IMR-90 (cell line): ENCODE measurements around the gene CWC15. TPM values are rescaled to one million over a fixed set of nuclear protein-coding genes. Genes with fewer than 3 reads are reported as not detected.

Experiments used
- ATAC-seq: fragments of 200-7000 bp; cut with Tn5 transposase; 2 replicates; pipeline ENCODE4 v1.9.1; 2020; ENCODE audit warnings: low read depth, mild to moderate bottlenecking, moderate library complexity
- BruUV-seq: library from RNA; stranded (reverse); fragments of 400-500 nt; replicated peaks from 2 replicates; lab custom pipeline; 2021; lab: Mats Ljungman, UMichigan
- CTCF ChIA-PET: fragments of 300-600 bp; formaldehyde crosslinking; extraction: SDS; loops from one replicate; lab custom pipeline; 2021; ENCODE audit warnings: antibody characterized with exemption; lab: Yijun Ruan, JAX
- POLR2A ChIA-PET: fragments of 300-600 bp; sonication (Branson Sonifier 250); formaldehyde crosslinking; loops from one replicate; lab custom pipeline; 2022; ENCODE audit warnings: antibody characterized with exemption; ENCODE audit not compliant: unreplicated experiment; lab: Charles Lee
- DNase-seq: peaks from one replicate; pipeline ENCODE4 v3.0.0; 2013
- H2AFZ ChIP-seq: replicated peaks from 2 replicates; pipeline ENCODE3; 2013; ENCODE audit warnings: low read length, mild to moderate bottlenecking; ENCODE audit not compliant: poor library complexity
- H2AK5ac ChIP-seq: 2 replicates; pipeline ENCODE4 v1.6.1; 2013; ENCODE audit warnings: low read depth, low read length, inconsistent platforms
- H2AK9ac ChIP-seq: replicated peaks from 2 replicates; pipeline ENCODE3; 2013; ENCODE audit warnings: mild to moderate bottlenecking, low read depth, low read length, moderate library complexity; ENCODE audit not compliant: poor library complexity
- H2BK120ac ChIP-seq: 2 replicates; pipeline ENCODE4 v1.6.1; 2013; ENCODE audit warnings: low read depth, low read length, inconsistent platforms
- H2BK15ac ChIP-seq: 3 replicates; pipeline ENCODE4 v1.6.1; 2013; ENCODE audit warnings: low read depth, low read length, inconsistent platforms
- H2BK20ac ChIP-seq: 2 replicates; pipeline ENCODE4 v1.6.1; 2013; ENCODE audit warnings: low read depth, mild to moderate bottlenecking, inconsistent platforms, low read length, moderate library complexity
- H2BK5ac ChIP-seq: 2 replicates; pipeline ENCODE4 v1.6.1; 2013; ENCODE audit warnings: mild to moderate bottlenecking, low read depth, low read length, inconsistent platforms; ENCODE audit not compliant: poor library complexity, severe bottlenecking
- H3K14ac ChIP-seq: replicated peaks from 2 replicates; pipeline ENCODE4 v1.6.1; 2013; ENCODE audit warnings: low read depth, low read length, inconsistent platforms
- H3K18ac ChIP-seq: 2 replicates; pipeline ENCODE4 v1.6.1; 2013; ENCODE audit warnings: low read depth, low read length, control low read depth
- H3K23ac ChIP-seq: 2 replicates; pipeline ENCODE4 v1.6.1; 2013; ENCODE audit warnings: low read depth, low read length, inconsistent platforms
- H3K27ac ChIP-seq: 2 replicates; pipeline ENCODE4 v1.5.1; 2013; ENCODE audit warnings: mild to moderate bottlenecking, control low read depth, low read length; ENCODE audit not compliant: insufficient read depth
- H3K27me3 ChIP-seq: 2 replicates; pipeline ENCODE4 v1.6.1; 2013; ENCODE audit warnings: low read length; ENCODE audit not compliant: control insufficient read depth, insufficient read depth
- H3K36me3 ChIP-seq: 2 replicates; pipeline ENCODE4 v1.6.1; 2013; ENCODE audit warnings: low read length, mixed read lengths; ENCODE audit not compliant: control insufficient read depth, insufficient read depth
- H3K4ac ChIP-seq: 2 replicates; pipeline ENCODE4 v1.6.1; 2013; ENCODE audit warnings: low read depth, low read length, inconsistent platforms
- H3K4me1 ChIP-seq: 2 replicates; pipeline ENCODE4 v1.6.1; 2013; ENCODE audit warnings: low read length, mixed read lengths; ENCODE audit not compliant: control insufficient read depth, insufficient read depth
- H3K4me2 ChIP-seq: 2 replicates; pipeline ENCODE4 v1.6.1; 2013; ENCODE audit warnings: low read depth, mild to moderate bottlenecking, control low read depth, low read length, moderate library complexity
- H3K4me3 ChIP-seq: 2 replicates; pipeline ENCODE4 v1.5.1; 2013; ENCODE audit warnings: low read depth, mild to moderate bottlenecking, control low read depth, low read length, moderate library complexity; ENCODE audit not compliant: insufficient read depth
- H3K56ac ChIP-seq: 2 replicates; pipeline ENCODE4 v1.6.1; 2013; ENCODE audit warnings: low read length, inconsistent platforms; ENCODE audit not compliant: insufficient read depth; ENCODE audit errors: extremely low read depth
- H3K79me1 ChIP-seq, 2 experiments: 2 replicates each; pipeline ENCODE4 v1.6.1; 2013; ENCODE audit warnings: low read length in 2 of 2, inconsistent platforms in 1 of 2, low read depth in 1 of 2
- H3K9ac ChIP-seq: 2 replicates; pipeline ENCODE4 v1.6.1; 2013; ENCODE audit warnings: low read depth, low read length, control low read depth
- H3K9me1 ChIP-seq: 2 replicates; pipeline ENCODE4 v1.6.1; 2013; ENCODE audit warnings: low read length, inconsistent platforms; ENCODE audit not compliant: insufficient read depth
- H3K9me3 ChIP-seq: 2 replicates; pipeline ENCODE4 v1.6.1; 2013; ENCODE audit warnings: low read length; ENCODE audit not compliant: control insufficient read depth, insufficient read depth
- H4K20me1 ChIP-seq: 2 replicates; pipeline ENCODE4 v1.6.1; 2013; ENCODE audit warnings: low read length, inconsistent platforms; ENCODE audit not compliant: insufficient read depth
- H4K5ac ChIP-seq: 2 replicates; pipeline ENCODE4 v1.6.1; 2013; ENCODE audit warnings: mild to moderate bottlenecking, low read depth, low read length, control low read depth
- H4K8ac ChIP-seq, 2 experiments: 2 replicates each; pipeline ENCODE4 v1.6.1; 2013; ENCODE audit warnings: low read depth in 2 of 2, low read length in 2 of 2, control low read depth in 1 of 2, inconsistent platforms in 1 of 2
- H4K91ac ChIP-seq: 2 replicates; pipeline ENCODE4 v1.6.1; 2013; ENCODE audit warnings: low read depth, low read length, inconsistent platforms; ENCODE audit not compliant: insufficient read depth
- BHLHE40 ChIP-seq: fragments of 150-350 bp; IDR thresholded peaks from 2 replicates; pipeline ENCODE4 v1.6.1; 2016; ENCODE audit warnings: mild to moderate bottlenecking, low read depth, low read length
- CEBPB ChIP-seq: IDR thresholded peaks from 2 replicates; pipeline ENCODE4 v1.6.1; 2012; ENCODE audit warnings: low read depth, low read length, improper control_type of control experiment
- CHD1 ChIP-seq: IDR thresholded peaks from 2 replicates; pipeline ENCODE4 v1.6.1; 2012; ENCODE audit warnings: low read depth, low read length, improper control_type of control experiment
- ELK1 ChIP-seq: fragments of 150-350 bp; IDR thresholded peaks from 2 replicates; pipeline ENCODE4 v1.6.1; 2016; ENCODE audit warnings: low read depth, mild to moderate bottlenecking, low read length, moderate library complexity, borderline replicate concordance
- MAFK ChIP-seq: IDR thresholded peaks from 2 replicates; pipeline ENCODE4 v1.6.1; 2012; ENCODE audit warnings: low read depth, low read length, improper control_type of control experiment
- MAZ ChIP-seq: IDR thresholded peaks from 2 replicates; pipeline ENCODE4 v1.6.1; 2012; ENCODE audit warnings: low read depth, mild to moderate bottlenecking, low read length, improper control_type of control experiment, moderate library complexity, borderline replicate concordance
- POLR2A ChIP-seq: IDR thresholded peaks from 2 replicates; pipeline ENCODE4 v1.6.1; 2012; ENCODE audit warnings: mild to moderate bottlenecking, low read depth, low read length
- RAD21 ChIP-seq: IDR thresholded peaks from 2 replicates; pipeline ENCODE4 v1.6.1; 2012; ENCODE audit warnings: low read length, improper control_type of control experiment
- RCOR1 ChIP-seq: IDR thresholded peaks from 2 replicates; pipeline ENCODE4 v1.6.1; 2012; ENCODE audit warnings: mild to moderate bottlenecking, low read length, improper control_type of control experiment; ENCODE audit not compliant: insufficient replicate concordance
- WGBS, 2 experiments: methylation state at CpG; one replicate each; pipeline versions ENCODE4 v1.1.5 to v1.1.7; 2013; ENCODE audit warnings: missing lambda C conversion rate in 2 of 2; ENCODE audit not compliant: insufficient read length in 1 of 2; ENCODE audit errors: extremely low coverage in 2 of 2; 5-methylcytosine and 5-hydroxymethylcytosine counted together
- dilution Hi-C: fragments of 300-500 bp; cut with HindIII; formaldehyde crosslinking; loops from one replicate; pipeline ENCODE4 v1.14.3; 2018; ENCODE audit warnings: low sequenced_read_pairs; ENCODE audit not compliant: unreplicated experiment
- in situ Hi-C: fragments of 300-500 bp; cut with MboI; formaldehyde crosslinking; loops from 3 replicates; pipeline ENCODE4 v1.14.3; 2019; ENCODE audit warnings: low sequenced_read_pairs, inconsistent platforms, mixed read lengths
- intact Hi-C: fragments of 100-400 bp; cut with micrococcal nuclease; formaldehyde crosslinking; loops from 2 replicates; pipeline ENCODE4 v1.10.0; 2022
- polyA plus RNA-seq, 3 experiments: library from polyadenylated mRNA; depleted of rRNA; stranded (reverse); fragments of >200 nt; gene quantifications; 2 replicates each; pipeline ENCODE4 v1.2.3, GENCODE V29; 2012; ENCODE audit warnings: low replicate concordance in 1 of 3
- total RNA-seq: library from RNA; depleted of rRNA; stranded (reverse); fragments of >200 nt; gene quantifications from 2 replicates; pipeline ENCODE4 v1.2.3, GENCODE V29; 2012

The CWC15 gene
- total and polyA plus RNA-seq, 2 of the 4 experiments (the other 2 are of a cell fraction), result 38.4 to 48.6 TPM

DNA sequence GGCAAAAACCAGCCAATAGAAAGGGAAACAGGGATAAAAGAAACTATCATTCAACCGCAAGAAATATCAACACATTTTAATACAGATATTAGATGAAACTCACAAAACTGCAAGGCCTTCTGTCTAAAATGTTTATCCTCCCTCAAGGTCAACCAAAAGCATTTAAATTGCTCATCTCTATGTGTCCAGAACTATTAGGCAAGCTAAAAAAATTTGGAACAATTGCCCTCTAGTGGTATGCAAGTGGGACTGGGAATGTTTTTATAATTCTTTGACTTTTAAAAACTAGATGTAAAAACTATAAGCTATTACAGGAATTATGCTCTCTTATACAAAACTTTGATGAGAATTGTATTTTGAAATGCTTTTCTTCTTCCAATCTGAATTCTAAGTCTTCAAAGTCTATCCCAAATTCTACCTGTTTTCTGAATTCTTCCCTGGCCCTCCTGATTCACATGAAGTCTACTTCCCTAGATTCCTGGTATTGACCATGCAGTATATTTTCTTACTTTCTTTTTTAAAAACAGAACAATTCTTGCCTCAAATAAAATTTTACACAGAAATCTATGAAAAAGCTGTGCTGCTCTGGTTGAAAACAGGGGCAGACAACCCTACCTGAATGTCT is 4.9 kb downstream of the CWC15 start (continued):
- TF ChIP-seq MAZ, result no peak

DNA sequence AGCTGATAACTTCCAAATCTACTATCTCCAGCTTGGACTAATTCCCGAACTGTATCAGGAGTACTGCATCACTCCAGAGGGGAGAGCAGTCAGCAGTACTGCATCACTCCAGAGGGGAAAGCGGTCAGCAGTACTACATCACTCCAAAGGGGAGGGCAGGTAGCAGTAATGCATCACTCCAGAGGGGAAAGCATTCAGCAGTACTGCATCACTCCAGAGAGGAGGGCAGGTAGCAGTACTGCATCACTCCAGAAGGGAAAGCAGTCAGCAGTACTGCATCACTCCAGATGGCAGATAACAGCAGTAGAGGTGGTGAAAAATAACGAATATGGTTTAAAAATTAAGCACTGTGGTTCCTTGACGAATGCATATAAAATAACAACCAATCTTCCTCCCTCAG is 8.4 kb downstream of the CWC15 start:
- no peak overlapping the region for H4K91ac ChIP-seq
- H3K27ac ChIP-seq, result no peak overlapping the region
- POLR2A ChIA-PET, result no interaction called here
- no peak for ATAC-seq
- peaks cover 27% of the 10 kb centered on the region for H3K36me3 ChIP-seq
- no peak overlapping the region for H3K23ac ChIP-seq
- H2BK120ac ChIP-seq, result no peak overlapping the region
- no peak overlapping the region for H3K4ac ChIP-seq
- H2BK15ac ChIP-seq, result no peak overlapping the region
- no peak overlapping the region for H3K4me3 ChIP-seq
- no peaks in the 10 kb centered on the region for H3K27me3 ChIP-seq
- H4K20me1 ChIP-seq, result no peaks in the 10 kb centered on the region
- no TSS peak for BruUV-seq
- H4K8ac ChIP-seq, result no peak overlapping the region
- no peak overlapping the region for H2AFZ ChIP-seq
- in situ Hi-C loops, result no loop called here
- H3K79me1 ChIP-seq, result peaks cover 0 to 12% of the 10 kb centered on the region in 2 experiments; a peak in 2 of 4 replicates
- TF ChIP-seq RCOR1, result no peak
- TF ChIP-seq CEBPB, result no peak
- no peak for TF ChIP-seq BHLHE40
- no peak for TF ChIP-seq RAD21
- TF ChIP-seq MAFK, result no peak
- no peak for TF ChIP-seq CHD1
- no peak for TF ChIP-seq POLR2A
- TF ChIP-seq ELK1, result no peak
- no peak overlapping the region for H2AK5ac ChIP-seq
- H3K18ac ChIP-seq, result no peak overlapping the region
- CTCF ChIA-PET, result interaction anchor here (0.5 to 1.0 kb wide), 2 partner anchors 11 to 342 kb away, joined by 3 to 7 read pairs; no protein-coding TSS in a partner anchor
- H3K9me3 ChIP-seq, result no peaks in the 10 kb centered on the region
- no peak overlapping the region for H2AK9ac ChIP-seq
- dilution Hi-C loops, result no loop called here
- H2BK5ac ChIP-seq, result no peak overlapping the region
- no peak overlapping the region for H3K4me2 ChIP-seq
- no peak overlapping the region for H3K9ac ChIP-seq
- no peaks in the 10 kb centered on the region for H3K4me1 ChIP-seq
- H3K56ac ChIP-seq, result no peak overlapping the region
- no peaks in the 10 kb centered on the region for H3K9me1 ChIP-seq
- DNase-seq, result no peak
- no peak overlapping the region for H4K5ac ChIP-seq
- no peak overlapping the region for H3K14ac ChIP-seq
- intact Hi-C loops, result loop anchor here (5.0 kb wide), 2 partner anchors 88 to 198 kb away; partner anchors contain the start of gene AMOTL1
- no CpG with 5 or more reads among the region's 4 CpGs for WGBS, 2 experiments
- H2BK20ac ChIP-seq, result no peak overlapping the region
